H9 (cell line): Measurements from ENCODE around the gene ZSWIM5. TPM values are rescaled to one million over a fixed set of nuclear protein-coding genes. Genes with fewer than 3 reads are reported as not detected.

ENCODE experiments used
- DNase-seq: peaks from one replicate; pipeline ENCODE4 v3.0.0-alpha.2; 2017
- H2AFZ ChIP-seq: one replicate; pipeline ENCODE4 v1.6.1; 2013; ENCODE audit warnings: mild to moderate bottlenecking, low read length, control low read depth, moderate library complexity
- H2AK5ac ChIP-seq: 2 replicates; pipeline ENCODE4 v1.6.1; 2013; ENCODE audit warnings: low read length, control low read depth, mixed read lengths; ENCODE audit not compliant: insufficient read length
- H2BK120ac ChIP-seq: one replicate; pipeline ENCODE4 v1.6.1; 2013; ENCODE audit warnings: low read depth, mild to moderate bottlenecking, low read length, control low read depth, inconsistent platforms; ENCODE audit not compliant: poor library complexity, severe bottlenecking
- H2BK12ac ChIP-seq: 2 replicates; pipeline ENCODE4 v1.6.1; 2013; ENCODE audit warnings: low read length, control low read depth, mixed read lengths, low read depth; ENCODE audit not compliant: insufficient read length
- H2BK15ac ChIP-seq: 2 replicates; pipeline ENCODE4 v1.6.1; 2013; ENCODE audit warnings: low read depth, low read length, control low read depth
- H2BK20ac ChIP-seq: one replicate; pipeline ENCODE4 v1.6.1; 2013; ENCODE audit warnings: low read depth, mild to moderate bottlenecking, low read length, control low read depth, inconsistent platforms; ENCODE audit not compliant: poor library complexity, severe bottlenecking
- H2BK5ac ChIP-seq: 2 replicates; pipeline ENCODE4 v1.6.1; 2013; ENCODE audit warnings: low read length, control low read depth, mixed read lengths; ENCODE audit not compliant: insufficient read length
- H3K14ac ChIP-seq: 2 replicates; pipeline ENCODE4 v1.6.1; 2013; ENCODE audit warnings: low read length, control low read depth; ENCODE audit not compliant: insufficient read depth
- H3K18ac ChIP-seq: 2 replicates; pipeline ENCODE4 v1.6.1; 2013; ENCODE audit warnings: low read depth, mild to moderate bottlenecking, mixed read lengths, low read length, control low read depth; ENCODE audit not compliant: insufficient read length
- H3K23ac ChIP-seq: 2 replicates; pipeline ENCODE4 v1.6.1; 2013; ENCODE audit warnings: low read length, control low read depth, mixed read lengths, low read depth; ENCODE audit not compliant: insufficient read length
- H3K23me2 ChIP-seq: 2 replicates; pipeline ENCODE4 v1.6.1; 2013; ENCODE audit warnings: low read depth, mild to moderate bottlenecking, mixed read lengths, low read length, control low read depth; ENCODE audit not compliant: insufficient read length, poor library complexity, severe bottlenecking
- H3K27ac ChIP-seq: 2 replicates; pipeline ENCODE4 v1.5.1; 2013; ENCODE audit warnings: low read length, control low read depth, mixed read lengths, low read depth; ENCODE audit not compliant: insufficient read length
- H3K27me3 ChIP-seq: 2 replicates; pipeline ENCODE4 v1.6.1; 2013; ENCODE audit warnings: low read length, control low read depth, inconsistent platforms; ENCODE audit not compliant: insufficient read depth
- H3K4ac ChIP-seq: 2 replicates; pipeline ENCODE4 v1.6.1; 2013; ENCODE audit warnings: low read depth, mild to moderate bottlenecking, control low read depth, inconsistent platforms, low read length, moderate library complexity
- H3K4me1 ChIP-seq: 2 replicates; pipeline ENCODE4 v1.6.1; 2013; ENCODE audit warnings: low read length, control low read depth, inconsistent platforms; ENCODE audit not compliant: insufficient read depth
- H3K4me2 ChIP-seq: 2 replicates; pipeline ENCODE4 v1.6.1; 2013; ENCODE audit warnings: low read length, control low read depth, mixed read lengths; ENCODE audit not compliant: insufficient read length, insufficient read depth
- H3K56ac ChIP-seq: 2 replicates; pipeline ENCODE4 v1.6.1; 2013; ENCODE audit warnings: low read depth, mild to moderate bottlenecking, mixed read lengths, low read length, control low read depth; ENCODE audit not compliant: insufficient read length
- H3K79me1 ChIP-seq: 2 replicates; pipeline ENCODE4 v1.6.1; 2013; ENCODE audit warnings: low read depth, mild to moderate bottlenecking, moderate library complexity, low read length, control low read depth, inconsistent platforms; ENCODE audit not compliant: insufficient read depth, poor library complexity, severe bottlenecking
- H3K79me2 ChIP-seq: 2 replicates; pipeline ENCODE4 v1.6.1; 2013; ENCODE audit warnings: low read length, control low read depth, inconsistent platforms; ENCODE audit not compliant: insufficient read depth
- H3K9ac ChIP-seq: 2 replicates; pipeline ENCODE4 v1.6.1; 2013; ENCODE audit warnings: low read length, control low read depth, mixed read lengths; ENCODE audit not compliant: insufficient read length; ENCODE audit errors: extremely low read depth
- H3K9me3 ChIP-seq: one replicate; pipeline ENCODE4 v1.6.1; 2013; ENCODE audit warnings: low read depth, low read length, inconsistent platforms; ENCODE audit not compliant: control insufficient read depth
- H3T11ph ChIP-seq: one replicate; pipeline ENCODE4 v1.6.1; 2013; ENCODE audit warnings: mild to moderate bottlenecking, low read length, control low read depth, inconsistent platforms
- H4K20me1 ChIP-seq: one replicate; pipeline ENCODE4 v1.6.1; 2013; ENCODE audit not compliant: control insufficient read depth, insufficient read length, insufficient read depth
- H4K5ac ChIP-seq: 2 replicates; pipeline ENCODE4 v1.6.1; 2013; ENCODE audit warnings: low read depth, mild to moderate bottlenecking, mixed read lengths, low read length, control low read depth; ENCODE audit not compliant: insufficient read length
- H4K8ac ChIP-seq: replicated peaks from 2 replicates; pipeline ENCODE4 v1.6.1; 2013; ENCODE audit warnings: low read length, control low read depth, mixed read lengths, low read depth; ENCODE audit not compliant: insufficient read length
- H4K91ac ChIP-seq: 2 replicates; pipeline ENCODE4 v1.6.1; 2013; ENCODE audit warnings: low read depth, mild to moderate bottlenecking, moderate library complexity, mixed read lengths, low read length, control low read depth; ENCODE audit not compliant: insufficient read length
- H3K27ac Mint-ChIP-seq, 3 experiments: 2 replicates in 2 of 3; 3 replicates in 1 of 3; pipeline ENCODE4 v1.8.0; 2020 to 2021; ENCODE audit warnings: mixed read lengths in 3 of 3, mild to moderate bottlenecking in 1 of 3, moderate library complexity in 1 of 3
- H3K27me3 Mint-ChIP-seq: 2 replicates; pipeline ENCODE4 v1.8.0; 2021; ENCODE audit warnings: low read depth, mild to moderate bottlenecking, moderate library complexity, mixed read lengths
- H3K36me3 Mint-ChIP-seq, 3 experiments: 2 replicates in 2 of 3; 3 replicates in 1 of 3; pipeline ENCODE4 v1.8.0; 2020 to 2021; ENCODE audit warnings: low read depth in 3 of 3, mixed read lengths in 3 of 3; ENCODE audit not compliant: insufficient read depth in 1 of 3
- H3K4me1 Mint-ChIP-seq, 2 experiments: 2 replicates each; pipeline ENCODE4 v1.8.0; 2020; ENCODE audit warnings: mixed read lengths in 2 of 2
- H3K4me3 Mint-ChIP-seq, 2 experiments: 2 replicates in 1 of 2; 3 replicates in 1 of 2; pipeline ENCODE4 v1.8.0; 2020 to 2021; ENCODE audit warnings: mild to moderate bottlenecking in 2 of 2, mixed read lengths in 2 of 2, moderate library complexity in 1 of 2
- H3K9me3 Mint-ChIP-seq, 2 experiments: 2 replicates in 1 of 2; 3 replicates in 1 of 2; pipeline ENCODE4 v1.8.0; 2020; ENCODE audit warnings: mild to moderate bottlenecking in 2 of 2, mixed read lengths in 2 of 2, moderate library complexity in 1 of 2
- CTCF ChIP-seq: fragments of 200-600 bp; sonication (generic); conservative IDR thresholded peaks from 3 replicates; pipeline ENCODE4 v1.8.0; 2021; ENCODE audit warnings: antibody characterized with exemption, mild to moderate bottlenecking
- total RNA-seq: library from RNA; stranded (reverse); gene quantifications from 2 replicates; pipeline ENCODE4 v1.2.1, GENCODE V29; 2021

The ZSWIM5 gene
- total RNA-seq, 1 experiment from 2014 or later, result 3.5 TPM

GRCh38 chr1:45244660-45245059 is 38.3 kb upstream of the ZSWIM5 start:
- H3K4me3 Mint-ChIP-seq, result no peak overlapping the region

More at GRCh38 chr1:45244660-45245059, 38.3 kb upstream of the ZSWIM5 start:
- no peaks in the 10 kb centered on the region for H3K23me2 ChIP-seq
- H3K9ac ChIP-seq, result no peak overlapping the region
- no peak overlapping the region for H3K27ac ChIP-seq
- no peak overlapping the region for H2BK120ac ChIP-seq
- Mint-ChIP-seq H3K36me3 (peaks cover 11 to 23% (median 19%) of the 10 kb centered on the region in 3 experiments), H3K4me1 (no peaks in the 10 kb centered on the region), H3K27me3 (no peaks in the 10 kb centered on the region), H3K9me3 (peaks cover 52 to 54% of the 10 kb centered on the region in 2 experiments), H3K27ac (no peak overlapping the region)
- no peak overlapping the region for H3K4ac ChIP-seq
- no peak for DNase-seq
- H2AFZ ChIP-seq, result no peak overlapping the region
- no peak for TF ChIP-seq CTCF
- no peaks in the 10 kb centered on the region for H3K27me3 ChIP-seq
- no peak overlapping the region for H3K18ac ChIP-seq
- H3K9me3 ChIP-seq, result no peaks in the 10 kb centered on the region
- no peaks in the 10 kb centered on the region for H3K79me2 ChIP-seq
- no peak overlapping the region for H3K4me2 ChIP-seq
- H3K79me1 ChIP-seq, result no peaks in the 10 kb centered on the region
- H3K4me1 ChIP-seq, result no peaks in the 10 kb centered on the region
- H2BK15ac ChIP-seq, result no peak overlapping the region
- H2AK5ac ChIP-seq, result no peak overlapping the region
- H2BK20ac ChIP-seq, result no peak overlapping the region
- H2BK12ac ChIP-seq, result no peak overlapping the region
- H4K20me1 ChIP-seq, result no peaks in the 10 kb centered on the region
- no peak overlapping the region for H2BK5ac ChIP-seq
- no peak overlapping the region for H3K14ac ChIP-seq
- H4K91ac ChIP-seq, result no peak overlapping the region
- no peak overlapping the region for H4K5ac ChIP-seq
- H3K56ac ChIP-seq, result no peak overlapping the region
- H3K23ac ChIP-seq, result no peak overlapping the region
- no peak overlapping the region for H4K8ac ChIP-seq
- H3T11ph ChIP-seq, result no peak overlapping the region
